Motor neuron (in vitro differentiated cells): ENCODE measurements around the gene SCARF2. TPM values are rescaled to one million over a fixed set of nuclear protein-coding genes. Genes with fewer than 3 reads are reported as not detected.
"Not testable (repeated sequence)": the region's sequence is repeated elsewhere in the genome, so short reads cannot be mapped to it uniquely, and the experiment has no call there.

Experiments used
- ATAC-seq, 8 experiments: fragments of 200-7000 bp; cut with Tn5 transposase; replicated peaks in 6 of 8; 2 replicates each; pipeline ENCODE4 v1.8.0; 2021; ENCODE audit warnings: mild to moderate bottlenecking in 8 of 8, moderate library complexity in 8 of 8
- H3K27ac ChIP-seq, 2 donors: fragments of 250-450 bp; sonication (Bioruptor Pico); 2 replicates each; pipeline ENCODE4 v1.9.0; 2021; ENCODE audit warnings: antibody characterized with exemption in 2 of 2, mild to moderate bottlenecking in 2 of 2, moderate library complexity in 1 of 2
- H3K4me1 ChIP-seq, 2 donors: fragments of 250-450 bp; sonication (Bioruptor Pico); replicated peaks in 1 of 2; 2 replicates each; pipeline ENCODE4 v1.6.1; 2021; ENCODE audit warnings: antibody characterized with exemption in 2 of 2, mild to moderate bottlenecking in 2 of 2, moderate library complexity in 1 of 2
- H3K4me3 ChIP-seq, 5 donors: fragments of 250-450 bp; sonication (Bioruptor Pico); 2 replicates each; pipeline ENCODE4 v1.9.0; 2021; ENCODE audit warnings: antibody characterized with exemption in 5 of 5, mild to moderate bottlenecking in 5 of 5, moderate library complexity in 4 of 5
- WGBS, 10 experiments: fragments of 450-650 bp; shearing (Covaris generic); methylation state at CpG; one replicate each; pipeline ENCODE4 v1.0.0; 2022; 5-methylcytosine and 5-hydroxymethylcytosine counted together
- in situ Hi-C, 9 experiments: fragments of 400-800 bp; cut with MboI; loops; one replicate each; pipeline ENCODE4 v1.15.0; 2021; ENCODE audit warnings: low sequenced_read_pairs in 9 of 9, low pct_unique_long_range_greater_than_20kb in 2 of 9; ENCODE audit not compliant: unreplicated experiment in 9 of 9
- total RNA-seq, 8 experiments: library from RNA; unstranded; fragments of 300-600 nt; gene quantifications; 2 replicates each; pipeline versions ENCODE4 v1.2.3 to v1.2.4, GENCODE V29; 2022

The SCARF2 gene
- total RNA-seq, 8 experiments from 2014 or later, result 1.6 to 21.3 (median 4.6) TPM

DNA sequence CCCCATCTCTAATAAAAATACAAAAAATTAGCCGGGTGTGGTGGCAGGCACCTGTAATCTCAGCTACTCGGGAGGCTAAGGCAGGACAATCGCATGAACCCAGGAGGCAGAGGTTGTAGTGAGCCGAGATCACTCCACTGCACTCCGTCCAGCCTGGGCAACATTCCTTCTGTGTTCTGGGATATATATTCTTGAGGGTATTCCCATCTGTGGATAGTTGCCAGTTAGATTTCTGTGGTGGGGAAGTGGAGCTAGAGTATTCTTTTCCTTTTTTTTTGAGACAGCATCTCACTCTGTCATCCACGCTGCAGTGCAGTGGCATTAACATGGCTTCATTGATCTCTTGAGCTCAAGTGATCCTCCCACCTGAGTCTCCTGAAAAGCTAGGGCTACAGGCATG, 52.8 kb downstream of the SCARF2 start:
- in situ Hi-C loops, result no loop called here
- peak overlapping the region in 1 of 2 donors; percentile 51 for H3K27ac ChIP-seq
- no peak overlapping the region for H3K4me3 ChIP-seq
- ATAC-seq, result no peak
- no peaks in the 10 kb centered on the region for H3K4me1 ChIP-seq
- WGBS, 10 experiments, result 50 to 100% (median 80%) methylated on average over 1 to 3 of the region's 6 CpGs; no CpG with 5 or more reads in 3 of the 10 experiments

DNA sequence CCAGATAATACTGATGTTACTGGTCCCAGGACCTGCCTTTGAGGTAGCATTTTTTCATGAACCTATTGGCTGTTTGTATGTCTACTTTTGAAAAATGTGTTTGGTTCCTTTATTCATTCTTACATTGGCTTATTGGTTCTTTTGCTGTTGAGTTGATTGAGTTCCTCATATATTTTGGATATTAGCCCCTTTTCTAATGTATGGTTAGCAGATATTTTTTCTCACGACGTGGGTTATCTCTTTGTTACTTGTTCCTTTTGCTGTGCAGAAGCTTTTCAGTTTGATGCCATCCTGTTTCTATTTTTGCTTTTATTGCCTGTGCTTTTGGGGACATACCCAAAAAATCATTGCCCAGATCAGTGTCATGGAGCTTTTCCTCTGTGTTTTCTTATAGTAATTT, 53.5 kb downstream of the SCARF2 start:
- H3K4me3 ChIP-seq, result no peak overlapping the region
- no peak for ATAC-seq
- H3K4me1 ChIP-seq, result no peaks in the 10 kb centered on the region
- in situ Hi-C loops, result no loop called here
- H3K27ac ChIP-seq, result no peak overlapping the region
- WGBS, 10 experiments, result 0 to 95% (median 82%) methylated on average over 2 of the region's 2 CpGs; no CpG with 5 or more reads in 2 of the 10 experiments

DNA sequence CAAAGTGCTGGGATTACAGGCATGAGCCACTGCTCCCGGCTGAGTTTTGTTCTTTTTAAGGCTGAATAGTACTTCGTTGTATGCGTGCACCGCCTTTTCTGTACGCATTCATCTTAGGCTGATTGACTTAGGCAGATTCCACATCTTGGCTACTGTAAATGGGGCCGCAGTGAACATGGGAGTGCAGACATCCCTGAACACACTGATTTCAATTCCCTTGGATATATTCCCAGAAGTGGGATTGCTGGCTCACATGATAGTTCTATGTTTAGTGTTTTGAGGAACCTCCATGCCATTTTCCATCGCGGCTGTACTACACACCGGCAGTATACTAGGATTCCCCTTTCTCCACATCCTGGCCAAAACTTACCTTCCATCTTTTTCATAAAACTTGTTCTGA, 54.1 kb downstream of the SCARF2 start:
- no peaks in the 10 kb centered on the region for H3K4me1 ChIP-seq
- in situ Hi-C loops, result no loop called here
- 57 to 100% (median 98%) methylated on average over 1 to 8 of the region's 9 CpGs; no CpG with 5 or more reads in 3 of the 10 experiments for WGBS, 10 experiments
- no peak for ATAC-seq
- H3K27ac ChIP-seq, result no peak overlapping the region
- H3K4me3 ChIP-seq, result no peak overlapping the region

DNA sequence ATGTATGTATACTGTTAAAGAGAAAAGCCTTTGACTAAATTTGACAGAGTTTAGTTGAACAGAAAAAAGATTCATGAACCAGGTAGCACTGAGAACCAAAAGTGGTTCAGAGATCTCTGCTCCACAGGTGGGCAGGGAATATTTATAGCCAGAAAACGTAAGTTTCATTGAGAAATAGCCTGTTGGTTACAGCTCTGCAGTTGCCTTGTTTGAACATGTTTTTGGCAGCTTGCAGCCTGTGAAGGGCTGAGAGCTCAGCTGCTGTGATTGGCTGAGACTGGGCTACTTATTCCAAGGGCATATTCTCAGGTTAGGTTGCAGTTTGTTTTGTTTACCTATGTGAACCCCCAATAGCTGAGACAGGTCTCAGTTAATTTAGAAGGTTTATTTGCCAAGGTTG, 57.1 kb downstream of the SCARF2 start:
- no peak overlapping the region for H3K4me3 ChIP-seq
- WGBS, 10 experiments, result 0 to 60% (median 19%) methylated on average over 1 of the region's 1 CpG; no CpG with 5 or more reads in 4 of the 10 experiments
- no peaks in the 10 kb centered on the region for H3K4me1 ChIP-seq
- no peak for ATAC-seq
- no peak overlapping the region for H3K27ac ChIP-seq
- in situ Hi-C loops, result no loop called here

DNA sequence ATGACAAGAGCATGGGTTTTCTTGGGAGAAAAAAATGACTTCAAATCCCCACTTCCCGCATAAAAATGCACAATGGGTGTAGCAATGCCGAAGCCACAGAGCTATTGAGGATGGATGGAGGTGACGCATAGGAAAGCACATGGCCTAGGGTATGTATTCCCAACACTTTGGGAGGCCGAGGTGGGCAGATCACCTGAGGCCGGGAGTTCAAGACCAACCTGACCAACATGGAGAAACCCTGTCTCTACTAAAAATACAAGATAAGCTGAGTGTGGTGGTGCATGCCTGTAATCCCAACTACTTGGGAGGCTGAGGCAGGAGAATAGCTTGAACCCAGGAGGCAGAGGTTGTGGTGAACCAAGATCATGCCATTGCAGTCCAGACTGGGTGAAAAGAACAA, 58.9 kb downstream of the SCARF2 start:
- ATAC-seq, H3K27ac ChIP-seq, in situ Hi-C loops, H3K4me3 ChIP-seq, H3K4me1 ChIP-seq: not testable (repeated sequence)
- 53 to 100% (median 92%) methylated on average over 1 to 3 of the region's 5 CpGs; no CpG with 5 or more reads in 5 of the 10 experiments for WGBS, 10 experiments

DNA sequence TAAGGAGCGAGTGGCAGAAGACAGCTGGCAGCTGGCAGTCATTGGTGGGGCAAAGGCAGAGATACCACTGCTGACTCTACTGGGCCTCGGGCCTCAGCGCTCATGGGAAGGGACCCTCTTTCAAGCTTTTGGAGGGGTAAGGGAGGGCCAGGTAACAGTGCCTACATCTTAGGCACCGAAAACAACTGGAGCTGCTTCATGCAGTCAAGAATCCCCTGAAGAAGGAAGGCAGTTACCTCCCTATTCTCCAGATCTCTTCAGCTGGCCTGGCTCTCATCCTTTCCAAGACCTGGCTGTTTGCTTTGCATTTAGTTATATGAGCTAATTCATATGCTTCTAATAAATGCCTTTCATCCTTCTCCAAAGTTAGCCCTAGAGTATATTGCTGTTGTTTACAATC, 59.5 kb downstream of the SCARF2 start:
- ATAC-seq, result no peak
- in situ Hi-C loops, result no loop called here

DNA sequence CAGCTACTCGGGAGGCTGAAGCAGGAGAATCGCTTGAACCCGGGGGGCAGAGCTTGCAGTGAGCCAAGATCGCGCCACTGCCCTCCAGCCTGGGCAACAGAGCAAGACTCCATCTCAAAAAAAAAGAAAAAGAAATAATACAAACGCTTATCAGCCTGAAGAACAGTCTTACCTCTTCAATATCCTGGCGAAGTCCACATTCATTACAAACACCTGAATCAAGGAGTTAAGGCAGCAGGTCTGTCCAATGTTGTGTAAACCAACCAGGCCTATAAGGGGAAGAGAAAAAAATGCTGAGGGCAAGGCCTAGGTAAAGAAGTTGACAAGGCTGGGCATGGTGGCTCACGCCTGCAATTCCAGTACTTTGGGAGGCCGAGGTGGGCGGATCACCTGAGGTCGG, 60.6 kb downstream of the SCARF2 start:
- H3K4me3 ChIP-seq, H3K27ac ChIP-seq, ATAC-seq, in situ Hi-C loops, H3K4me1 ChIP-seq: not testable (repeated sequence)
- 91 to 100% (median 97%) methylated on average over 1 to 5 of the region's 11 CpGs; no CpG with 5 or more reads in 4 of the 10 experiments for WGBS, 10 experiments

More for the DNA sequence above, 59.5 kb downstream of the SCARF2 start:
- Histone ChIP-seq H3K4me3 (no peak overlapping the region), H3K27ac (no peak overlapping the region), H3K4me1 (no peaks in the 10 kb centered on the region)
- WGBS, 10 experiments, result 60 to 100% (median 100%) methylated on average over 1 to 4 of the region's 4 CpGs; no CpG with 5 or more reads in 2 of the 10 experiments

DNA sequence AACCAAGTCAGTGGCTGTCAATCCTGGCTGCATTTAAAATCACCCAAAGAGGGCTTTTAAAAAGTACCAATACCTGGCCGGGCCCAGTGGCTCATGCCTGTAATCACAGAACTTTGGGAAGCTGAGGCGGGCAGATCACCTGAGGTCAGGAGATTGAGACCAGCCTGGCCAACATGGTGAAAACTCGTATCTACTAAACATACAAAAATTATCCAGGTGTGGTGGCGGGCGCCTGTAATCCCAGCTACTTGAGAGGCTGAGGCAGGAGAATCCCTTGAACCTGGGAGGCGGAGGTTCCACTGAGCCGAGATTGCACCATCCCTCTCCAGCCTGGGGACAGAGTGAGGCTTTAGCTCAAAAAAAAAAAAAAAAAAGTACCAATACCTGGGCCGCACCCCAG, 61.3 kb downstream of the SCARF2 start:
- H3K4me1 ChIP-seq, H3K4me3 ChIP-seq, H3K27ac ChIP-seq, ATAC-seq, in situ Hi-C loops: not testable (repeated sequence)
- 79 to 100% (median 88%) methylated on average over 1 to 6 of the region's 8 CpGs; no CpG with 5 or more reads in 5 of the 10 experiments for WGBS, 10 experiments

Other genes with a start within 250 kb of the SCARF2 start
- 10 to 100 TPM in 3 of 8 experiments, 1 to 10 TPM in 5; 1.0 to 17.7 (median 6.3) TPM for gene RTN4R, start 169.5 kb downstream of the SCARF2 start, total RNA-seq
- gene DGCR6L, start 117.8 kb downstream of the SCARF2 start, total RNA-seq, result 10 to 100 TPM; 31.4 to 62.4 (median 41.0) TPM
- 10 to 100 TPM in 7 of 8 experiments, 1 to 10 TPM in 1; 4.3 to 34.2 (median 18.8) TPM for gene ZNF74, start 43.7 kb downstream of the SCARF2 start, total RNA-seq
- 10 to 100 TPM; 15.9 to 27.7 (median 22.3) TPM for gene KLHL22, start 58.0 kb upstream of the SCARF2 start, total RNA-seq
- 10 to 100 TPM; 14.3 to 48.2 (median 22.8) TPM for gene MED15, start 69.8 kb upstream of the SCARF2 start, total RNA-seq